CD14-positive monocyte (primary cell): ENCODE data around the gene SLU7. TPM values are rescaled to one million over a fixed set of nuclear protein-coding genes. Genes with fewer than 3 reads are reported as not detected.

Experiments
- DNase-seq, 3 donors: peaks; one replicate each; pipeline ENCODE4 v3.0.0-alpha.2; 2011 to 2022
- H2AFZ ChIP-seq: 2 replicates; pipeline ENCODE4 v1.6.0; 2012; ENCODE audit warnings: mild to moderate bottlenecking, low read depth, low read length, inconsistent platforms; ENCODE audit not compliant: insufficient read depth, poor library complexity, severe bottlenecking
- H3K27ac ChIP-seq, 2 donors: 1 replicate in 1 of 2; 2 replicates in 1 of 2; pipeline ENCODE4 v1.5.1; 2012 to 2013; ENCODE audit warnings: low read length in 2 of 2, control low read depth in 1 of 2, inconsistent platforms in 1 of 2, low read depth in 1 of 2, mild to moderate bottlenecking in 1 of 2
- H3K27me3 ChIP-seq, 2 donors: one replicate each; pipeline versions ENCODE4 v1.6.0 to v1.6.1; 2011 to 2013; ENCODE audit warnings: low read length in 2 of 2; ENCODE audit not compliant: control insufficient read depth in 2 of 2, insufficient read depth in 2 of 2
- H3K36me3 ChIP-seq, 2 donors: replicated peaks in 1 of 2; 1 replicate in 1 of 2; 2 replicates in 1 of 2; pipeline versions ENCODE4 v1.5.1 to v1.6.1; 2012 to 2013; ENCODE audit warnings: low read length in 2 of 2, control low read depth in 1 of 2, inconsistent platforms in 1 of 2, mild to moderate bottlenecking in 1 of 2; ENCODE audit not compliant: insufficient read depth in 2 of 2, control insufficient read depth in 1 of 2
- H3K4me1 ChIP-seq, 2 donors: 1 replicate in 1 of 2; 2 replicates in 1 of 2; pipeline versions ENCODE4 v1.5.1 to v1.6.1; 2012 to 2013; ENCODE audit warnings: low read length in 2 of 2, control low read depth in 1 of 2, inconsistent platforms in 1 of 2, mild to moderate bottlenecking in 1 of 2, moderate library complexity in 1 of 2; ENCODE audit not compliant: insufficient read depth in 2 of 2, control insufficient read depth in 1 of 2
- H3K4me2 ChIP-seq: replicated peaks from 2 replicates; pipeline ENCODE3; 2012; ENCODE audit warnings: low read length, moderate library complexity, mild to moderate bottlenecking; ENCODE audit not compliant: poor library complexity, severe bottlenecking; ENCODE audit errors: extremely low read depth
- H3K4me3 ChIP-seq, 3 experiments: fragments of 200-600 bp in 1 of 3; sonication (generic) in 1 of 3; replicated peaks in 1 of 3; 1 replicate in 2 of 3; 2 replicates in 1 of 3; pipeline ENCODE4 v1.5.1; 2011 to 2013; ENCODE audit warnings: low read length in 3 of 3, mild to moderate bottlenecking in 3 of 3, control low read depth in 2 of 3, low read depth in 2 of 3, inconsistent platforms in 1 of 3, moderate library complexity in 1 of 3
- H3K79me2 ChIP-seq: 2 replicates; pipeline ENCODE4 v1.6.0; 2012; ENCODE audit warnings: mild to moderate bottlenecking, control low read depth, inconsistent platforms, low read length, moderate library complexity; ENCODE audit not compliant: insufficient read depth
- H3K9ac ChIP-seq: 2 replicates; pipeline ENCODE4 v1.6.0; 2017; ENCODE audit warnings: low read length, mild to moderate bottlenecking; ENCODE audit not compliant: insufficient read depth, poor library complexity, severe bottlenecking
- H3K9me3 ChIP-seq, 2 donors: replicated peaks in 1 of 2; 1 replicate in 1 of 2; 2 replicates in 1 of 2; pipeline versions ENCODE4 v1.5.1 to v1.6.1; 2012 to 2013; ENCODE audit warnings: low read length in 2 of 2, control low read depth in 1 of 2; ENCODE audit not compliant: control insufficient read depth in 1 of 2, insufficient read depth in 1 of 2
- H4K20me1 ChIP-seq: 2 replicates; pipeline ENCODE4 v1.6.0; 2012; ENCODE audit warnings: mild to moderate bottlenecking, low read length, control low read depth, moderate library complexity; ENCODE audit not compliant: insufficient read depth
- H3K27ac Mint-ChIP-seq, 7 donors: one replicate each; pipeline ENCODE4 v1.8.0; 2020; ENCODE audit warnings: mild to moderate bottlenecking in 7 of 7, mixed read lengths in 7 of 7, moderate library complexity in 6 of 7, inconsistent platforms in 2 of 7
- H3K27me3 Mint-ChIP-seq, 3 donors: one replicate each; pipeline ENCODE4 v1.8.0; 2021 to 2022; ENCODE audit warnings: low read depth in 3 of 3, mild to moderate bottlenecking in 3 of 3, mixed read lengths in 3 of 3, moderate library complexity in 3 of 3, inconsistent platforms in 1 of 3
- H3K36me3 Mint-ChIP-seq, 2 donors: one replicate each; pipeline ENCODE4 v1.8.0; 2020; ENCODE audit warnings: mixed read lengths in 2 of 2, inconsistent platforms in 1 of 2, mild to moderate bottlenecking in 1 of 2
- H3K4me1 Mint-ChIP-seq: one replicate; pipeline ENCODE4 v1.8.0; 2020; ENCODE audit warnings: mild to moderate bottlenecking, mixed read lengths
- H3K4me3 Mint-ChIP-seq, 2 donors: one replicate each; pipeline ENCODE4 v1.8.0; 2020; ENCODE audit warnings: mild to moderate bottlenecking in 2 of 2, mixed read lengths in 2 of 2, moderate library complexity in 1 of 2
- H3K9me3 Mint-ChIP-seq, 7 donors: one replicate each; pipeline ENCODE4 v1.8.0; 2020 to 2022; ENCODE audit warnings: mixed read lengths in 7 of 7, mild to moderate bottlenecking in 6 of 7, moderate library complexity in 6 of 7, inconsistent platforms in 2 of 7
- CTCF ChIP-seq: fragments of 200-600 bp; IDR thresholded peaks from one replicate; pipeline ENCODE4 v1.8.0; 2022; ENCODE audit warnings: antibody characterized with exemption, mild to moderate bottlenecking
- whole genome bisulfite sequencing: methylation state at CpG from one replicate; pipeline ENCODE4 v1.1.5; 2013; ENCODE audit warnings: missing lambda C conversion rate; ENCODE audit not compliant: insufficient coverage; 5-methylcytosine and 5-hydroxymethylcytosine counted together
- intact Hi-C, 2 donors: fragments of 100-400 bp; cut with micrococcal nuclease; formaldehyde crosslinking; loops; one replicate each; pipeline versions ENCODE4 v1.15.0 to v1.15.1; 2023
- polyA plus RNA-seq, 3 donors: library from polyadenylated mRNA; depleted of rRNA in 1 of 3; unstranded in 2 of 3; stranded (reverse) in 1 of 3; fragments of 300-500 nt in 2 of 3; fragments of >200 nt in 1 of 3; fragmentation: Illumina TruSeq in 2 of 3; gene quantifications; 1 replicate in 2 of 3; 2 replicates in 1 of 3; pipeline ENCODE4 v1.2.3, GENCODE V29; 2012 to 2021

Gene SLU7
- polyA plus RNA-seq, 3 donors: 38.4 to 61.6 (median 42.3) TPM

GRCh38 chr5:160462167-160462566 is 43.3 kb upstream of the SLU7 start:
- no CpG with 5 or more reads among the region's 2 CpGs for WGBS
- Mint-ChIP-seq H3K36me3 (no peaks in the 10 kb centered on the region), H3K4me1 (peaks cover 9% of the 10 kb centered on the region), H3K4me3 (no peak overlapping the region), H3K9me3 (peaks cover 0 to 2% (median 0%) of the 10 kb centered on the region in 7 donors), H3K27me3 (peaks cover 0 to 2% (median 2%) of the 10 kb centered on the region in 3 donors), H3K27ac (no peak overlapping the region)
- Histone ChIP-seq H3K36me3 (no peaks in the 10 kb centered on the region), H3K27ac (no peak overlapping the region), H3K27me3 (no peaks in the 10 kb centered on the region), H3K4me2 (no peak overlapping the region), H4K20me1 (no peaks in the 10 kb centered on the region), H3K9ac (no peak overlapping the region), H3K4me3 (no peak overlapping the region), H2AFZ (no peak overlapping the region), H3K79me2 (no peaks in the 10 kb centered on the region), H3K9me3 (no peaks in the 10 kb centered on the region), H3K4me1 (peaks cover 9 to 11% of the 10 kb centered on the region in 2 donors)
- intact Hi-C loops: no loop called here
- DNase-seq: no peak
- TF ChIP-seq CTCF: no peak

- no peaks in the 10 kb centered on the region for H3K9me3 ChIP-seq
- WGBS: 75% methylated on average over 4 of the region's 6 CpGs
- no peak overlapping the region for H3K27ac ChIP-seq
- H3K4me2 ChIP-seq: no peak overlapping the region
- no peak overlapping the region for H3K9ac ChIP-seq
- peaks cover 1 to 3% of the 10 kb centered on the region in 2 donors for H3K4me1 ChIP-seq
- DNase-seq: no peak
- H2AFZ ChIP-seq: no peak overlapping the region
- no peak overlapping the region for H3K27ac Mint-ChIP-seq
- intact Hi-C loops: no loop called here
- H3K4me3 ChIP-seq: no peak overlapping the region
- no peak for TF ChIP-seq CTCF
- H3K9me3 Mint-ChIP-seq: peaks cover 0 to 2% (median 0%) of the 10 kb centered on the region in 7 donors
- H3K36me3 Mint-ChIP-seq: no peaks in the 10 kb centered on the region
- no peak overlapping the region for H3K4me3 Mint-ChIP-seq
- no peaks in the 10 kb centered on the region for H3K79me2 ChIP-seq
- H3K36me3 ChIP-seq: no peaks in the 10 kb centered on the region
- peaks cover under 1% of the 10 kb centered on the region for H3K4me1 Mint-ChIP-seq
- no peaks in the 10 kb centered on the region for H3K27me3 ChIP-seq
- no peaks in the 10 kb centered on the region for H4K20me1 ChIP-seq
- H3K27me3 Mint-ChIP-seq: peaks cover 0 to 2% (median 0%) of the 10 kb centered on the region in 3 donors
Observed at GRCh38 chr5:160461378-160461777, 42.5 kb upstream of the SLU7 start.
